ENCODE data around the gene MAPK4. TPM values are rescaled to one million over a fixed set of nuclear protein-coding genes. Genes with fewer than 3 reads are reported as not detected.
"Not testable (repeated sequence)": the region's sequence is repeated elsewhere in the genome, so short reads cannot be mapped to it uniquely, and the experiment has no call there.

Gene MAPK4
- total and polyA plus RNA-seq, 7 experiments from 2014 or later: not detected

- Mint-ChIP-seq H3K36me3 (no peaks in the 10 kb centered on the region), H3K27ac (no peak overlapping the region), H3K4me3 (no peak overlapping the region), H3K9me3 (no peaks in the 10 kb centered on the region), H3K27me3 (peaks cover 2 to 35% (median 8%) of the 10 kb centered on the region in 5 donors), H3K4me1 (no peaks in the 10 kb centered on the region)
- no peak overlapping the region for H3K27ac ChIP-seq (ENCODE audit: low read depth, low read length)
- POLR2A ChIA-PET: no interaction called here
- H3K4me3 ChIP-seq (ENCODE audit: low read length): no peak overlapping the region
- intact Hi-C loops (cut with micrococcal nuclease): no loop called here
- no peaks in the 10 kb centered on the region for H3K27me3 ChIP-seq (ENCODE audit: control insufficient read depth in 2 of 2, insufficient read depth in 2 of 2, low read length in 2 of 2)
- no peaks in the 10 kb centered on the region for H3K9me3 ChIP-seq (ENCODE audit: control insufficient read depth in 2 of 3, low read length in 3 of 3)
- DNase-seq (no peak), ATAC-seq (no peak)
- no peaks in the 10 kb centered on the region for H3K36me3 ChIP-seq (ENCODE audit: control insufficient read depth in 2 of 3, insufficient read depth in 3 of 3, low read length in 3 of 3)
- H3K4me1 ChIP-seq (ENCODE audit: control insufficient read depth in 2 of 2, insufficient read depth in 2 of 2, low read length in 2 of 2): no peaks in the 10 kb centered on the region
- CTCF ChIA-PET: no interaction called here
Measured at GRCh38 chr18:50697509-50697908, 137.6 kb downstream of the MAPK4 start.

GRCh38 chr18:50700245-50701165 lies 140.6 kb downstream of the MAPK4 start:
- CTCF ChIA-PET: no interaction called here

GRCh38 chr18:50704357-50704940 lies 144.6 kb downstream of the MAPK4 start:
- Histone ChIP-seq H3K4me3 (ENCODE audit: low read length) (no peak overlapping the region), H3K4me1 (ENCODE audit: control insufficient read depth in 2 of 2, insufficient read depth in 2 of 2, low read length in 2 of 2) (no peaks in the 10 kb centered on the region), H3K9me3 (ENCODE audit: control insufficient read depth in 2 of 3, low read length in 3 of 3) (no peaks in the 10 kb centered on the region), H3K36me3 (ENCODE audit: control insufficient read depth in 2 of 3, insufficient read depth in 3 of 3, low read length in 3 of 3) (no peaks in the 10 kb centered on the region), H3K27me3 (ENCODE audit: control insufficient read depth in 2 of 2, insufficient read depth in 2 of 2, low read length in 2 of 2) (no peaks in the 10 kb centered on the region), H3K27ac (ENCODE audit: low read depth, low read length) (no peak overlapping the region)
- no peaks in the 10 kb centered on the region for H3K36me3 Mint-ChIP-seq
- peaks cover 0 to 10% (median 8%) of the 10 kb centered on the region in 5 donors for H3K27me3 Mint-ChIP-seq
- no peak overlapping the region for H3K27ac Mint-ChIP-seq
- ATAC-seq (no peak), DNase-seq (no peak)
- no peaks in the 10 kb centered on the region for H3K9me3 Mint-ChIP-seq
- no peak overlapping the region for H3K4me3 Mint-ChIP-seq
- H3K4me1 Mint-ChIP-seq: no peaks in the 10 kb centered on the region
- ChIA-PET POLR2A (no interaction called here), CTCF (no interaction called here)
- intact Hi-C loops (cut with micrococcal nuclease): no loop called here

More at GRCh38 chr18:50700245-50701165, 140.6 kb downstream of the MAPK4 start:
- H3K9me3 Mint-ChIP-seq: no peaks in the 10 kb centered on the region
- POLR2A ChIA-PET: no interaction called here
- Histone ChIP-seq H3K27ac (ENCODE audit: low read depth, low read length) (no peak overlapping the region), H3K36me3 (ENCODE audit: control insufficient read depth in 2 of 3, insufficient read depth in 3 of 3, low read length in 3 of 3) (no peaks in the 10 kb centered on the region), H3K4me3 (ENCODE audit: low read length) (no peak overlapping the region), H3K9me3 (ENCODE audit: control insufficient read depth in 2 of 3, low read length in 3 of 3) (no peaks in the 10 kb centered on the region), H3K27me3 (ENCODE audit: control insufficient read depth in 2 of 2, insufficient read depth in 2 of 2, low read length in 2 of 2) (no peaks in the 10 kb centered on the region), H3K4me1 (ENCODE audit: control insufficient read depth in 2 of 2, insufficient read depth in 2 of 2, low read length in 2 of 2) (no peaks in the 10 kb centered on the region)
- intact Hi-C loops (cut with micrococcal nuclease): no loop called here
- H3K36me3 Mint-ChIP-seq: no peaks in the 10 kb centered on the region
- DNase-seq (no peak), ATAC-seq (no peak)
- peaks cover 2 to 12% (median 8%) of the 10 kb centered on the region in 5 donors for H3K27me3 Mint-ChIP-seq
- peak overlapping the region in 1 of 9 donors; percentile 59 for H3K27ac Mint-ChIP-seq
- H3K4me1 Mint-ChIP-seq: no peaks in the 10 kb centered on the region
- H3K4me3 Mint-ChIP-seq: no peak overlapping the region

GRCh38 chr18:50706199-50706598 lies 146.3 kb downstream of the MAPK4 start:
- Histone ChIP-seq H3K4me3 (ENCODE audit: low read length) (no peak overlapping the region), H3K36me3 (ENCODE audit: control insufficient read depth in 2 of 3, insufficient read depth in 3 of 3, low read length in 3 of 3) (no peaks in the 10 kb centered on the region), H3K27me3 (ENCODE audit: control insufficient read depth in 2 of 2, insufficient read depth in 2 of 2, low read length in 2 of 2) (no peaks in the 10 kb centered on the region), H3K4me1 (ENCODE audit: control insufficient read depth in 2 of 2, insufficient read depth in 2 of 2, low read length in 2 of 2) (no peaks in the 10 kb centered on the region), H3K27ac (ENCODE audit: low read depth, low read length) (no peak overlapping the region), H3K9me3 (ENCODE audit: control insufficient read depth in 2 of 3, low read length in 3 of 3) (no peaks in the 10 kb centered on the region)
- CTCF ChIA-PET: no interaction called here
- no peaks in the 10 kb centered on the region for H3K36me3 Mint-ChIP-seq
- no peaks in the 10 kb centered on the region for H3K9me3 Mint-ChIP-seq
- POLR2A ChIA-PET: no interaction called here
- H3K4me3 Mint-ChIP-seq: no peak overlapping the region
- intact Hi-C loops (cut with micrococcal nuclease): no loop called here
- no peaks in the 10 kb centered on the region for H3K4me1 Mint-ChIP-seq
- ATAC-seq: no peak
- no peak for DNase-seq
- H3K27ac Mint-ChIP-seq: no peak overlapping the region
- H3K27me3 Mint-ChIP-seq: peaks cover 0 to 4% (median 4%) of the 10 kb centered on the region in 5 donors

- Histone ChIP-seq H3K36me3 (ENCODE audit: control insufficient read depth in 2 of 3, insufficient read depth in 3 of 3, low read length in 3 of 3) (no peaks in the 10 kb centered on the region), H3K9me3 (ENCODE audit: control insufficient read depth in 2 of 3, low read length in 3 of 3) (no peaks in the 10 kb centered on the region), H3K27me3 (ENCODE audit: control insufficient read depth in 2 of 2, insufficient read depth in 2 of 2, low read length in 2 of 2) (no peaks in the 10 kb centered on the region), H3K27ac (ENCODE audit: low read depth, low read length) (no peak overlapping the region), H3K4me3 (ENCODE audit: low read length) (no peak overlapping the region), H3K4me1 (ENCODE audit: control insufficient read depth in 2 of 2, insufficient read depth in 2 of 2, low read length in 2 of 2) (no peaks in the 10 kb centered on the region)
- H3K27me3 Mint-ChIP-seq: peaks cover 0 to 4% (median 4%) of the 10 kb centered on the region in 5 donors
- no peaks in the 10 kb centered on the region for H3K4me1 Mint-ChIP-seq
- ChIA-PET POLR2A (no interaction called here), CTCF (no interaction called here)
- H3K4me3 Mint-ChIP-seq: no peak overlapping the region
- H3K27ac Mint-ChIP-seq: no peak overlapping the region
- no peaks in the 10 kb centered on the region for H3K9me3 Mint-ChIP-seq
- H3K36me3 Mint-ChIP-seq: no peaks in the 10 kb centered on the region
- ATAC-seq (no peak), DNase-seq (no peak)
- intact Hi-C loops (cut with micrococcal nuclease): no loop called here
Measured at GRCh38 chr18:50706651-50707050, 146.8 kb downstream of the MAPK4 start.

- DNase-seq; H3K27me3 Mint-ChIP-seq; intact Hi-C loops (cut with micrococcal nuclease); H3K27ac ChIP-seq (ENCODE audit: low read depth, low read length); CTCF ChIA-PET; H3K9me3 Mint-ChIP-seq; H3K4me1 ChIP-seq (ENCODE audit: control insufficient read depth in 2 of 2, insufficient read depth in 2 of 2, low read length in 2 of 2); H3K27me3 ChIP-seq (ENCODE audit: control insufficient read depth in 2 of 2, insufficient read depth in 2 of 2, low read length in 2 of 2); H3K36me3 Mint-ChIP-seq; H3K4me3 Mint-ChIP-seq; ATAC-seq; H3K4me1 Mint-ChIP-seq; H3K36me3 ChIP-seq (ENCODE audit: control insufficient read depth in 2 of 3, insufficient read depth in 3 of 3, low read length in 3 of 3); H3K27ac Mint-ChIP-seq; POLR2A ChIA-PET; H3K9me3 ChIP-seq (ENCODE audit: control insufficient read depth in 2 of 3, low read length in 3 of 3); H3K4me3 ChIP-seq (ENCODE audit: low read length): not testable (repeated sequence)
Measured at GRCh38 chr18:50707297-50707696, 147.4 kb downstream of the MAPK4 start.
